Bronchial epithelial cell (primary cell): ENCODE data around the gene HOTAIR. TPM values are rescaled to one million over a fixed set of nuclear protein-coding genes. Genes with fewer than 3 reads are reported as not detected.

Source experiments
- DNase-seq: peaks from one replicate; pipeline ENCODE4 v3.0.0-alpha.2; 2010; ENCODE audit warnings: low read depth
- FAIRE-seq: peaks from 2 replicates; lab custom pipeline; 2011; peaks lifted over from hg19 to GRCh38; lab: Jason Lieb, UNC
- H3K27me3 ChIP-seq: 2 replicates; pipeline ENCODE4 v1.5.1; 2011; ENCODE audit warnings: low read length; ENCODE audit not compliant: control insufficient read depth, insufficient read depth
- H3K36me3 ChIP-seq: 2 replicates; pipeline ENCODE4 v1.5.1; 2011; ENCODE audit warnings: low read length; ENCODE audit not compliant: control insufficient read depth, insufficient read depth
- H3K4me3 ChIP-seq: 2 replicates; pipeline ENCODE4 v1.5.1; 2011; ENCODE audit warnings: mild to moderate bottlenecking, low read depth, low read length, control low read depth
- total RNA-seq: library from RNA; depleted of rRNA; stranded (reverse); fragments of >200 nt; gene quantifications from 2 replicates; pipeline ENCODE4 v1.2.1, GENCODE V29; 2014
- TF ChIP-seq, protein P1 (sequence below): IDR thresholded peaks from 2 replicates; pipeline ENCODE4 v1.5.1; 2011; ENCODE audit warnings: mild to moderate bottlenecking, moderate library complexity, low read length, control low read depth, inconsistent platforms; ENCODE audit not compliant: insufficient read depth, severe bottlenecking

HOTAIR gene
- total RNA-seq, 1 donor from 2014 or later: not detected

DNA sequence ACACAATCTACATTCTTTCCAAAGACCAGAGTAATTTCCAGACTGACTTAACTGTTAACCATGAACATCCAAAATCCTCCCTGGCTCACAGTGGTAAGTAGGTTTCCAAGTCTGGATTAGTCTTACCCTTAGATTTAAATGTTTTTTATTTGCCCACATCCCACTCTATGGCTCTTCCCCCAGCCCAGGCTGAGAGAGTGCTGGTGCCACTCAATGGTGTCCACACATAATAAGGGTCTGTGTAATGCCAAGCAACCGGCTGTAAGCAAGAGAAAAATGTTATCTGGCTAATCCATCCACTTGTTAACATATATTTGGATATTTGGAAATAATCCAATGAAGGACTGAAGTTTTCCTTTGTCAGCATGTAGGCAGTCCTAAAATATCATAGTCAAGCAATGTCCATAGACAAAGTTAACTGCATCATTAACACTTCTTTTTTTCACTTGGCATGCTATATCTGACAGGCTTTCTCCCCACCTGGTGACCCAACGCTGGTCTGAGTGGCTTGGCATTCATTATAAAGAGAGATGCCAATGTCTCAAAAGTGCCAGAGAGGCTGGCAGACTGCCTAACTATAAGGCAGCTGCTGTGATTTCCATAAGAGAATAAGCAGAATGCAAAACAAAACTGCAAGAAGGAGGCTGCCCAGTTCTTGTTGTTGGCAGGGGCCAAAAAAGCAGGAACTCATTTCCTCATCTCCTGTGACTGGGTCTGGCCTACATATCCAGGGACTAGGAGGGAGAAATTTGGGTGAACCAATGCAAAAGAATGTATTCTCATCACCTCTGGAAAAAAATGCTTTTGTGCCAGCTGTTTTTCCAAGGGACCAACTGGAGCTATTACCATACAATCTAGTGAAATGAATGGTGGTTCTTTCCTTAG lies 50.0 kb downstream of the HOTAIR start:
- no peaks in the 10 kb centered on the region for H3K36me3 ChIP-seq
- no peak for DNase-seq
- peaks cover 54% of the 10 kb centered on the region for H3K27me3 ChIP-seq
- no peak for FAIRE-seq
- TF ChIP-seq, protein P1, sequence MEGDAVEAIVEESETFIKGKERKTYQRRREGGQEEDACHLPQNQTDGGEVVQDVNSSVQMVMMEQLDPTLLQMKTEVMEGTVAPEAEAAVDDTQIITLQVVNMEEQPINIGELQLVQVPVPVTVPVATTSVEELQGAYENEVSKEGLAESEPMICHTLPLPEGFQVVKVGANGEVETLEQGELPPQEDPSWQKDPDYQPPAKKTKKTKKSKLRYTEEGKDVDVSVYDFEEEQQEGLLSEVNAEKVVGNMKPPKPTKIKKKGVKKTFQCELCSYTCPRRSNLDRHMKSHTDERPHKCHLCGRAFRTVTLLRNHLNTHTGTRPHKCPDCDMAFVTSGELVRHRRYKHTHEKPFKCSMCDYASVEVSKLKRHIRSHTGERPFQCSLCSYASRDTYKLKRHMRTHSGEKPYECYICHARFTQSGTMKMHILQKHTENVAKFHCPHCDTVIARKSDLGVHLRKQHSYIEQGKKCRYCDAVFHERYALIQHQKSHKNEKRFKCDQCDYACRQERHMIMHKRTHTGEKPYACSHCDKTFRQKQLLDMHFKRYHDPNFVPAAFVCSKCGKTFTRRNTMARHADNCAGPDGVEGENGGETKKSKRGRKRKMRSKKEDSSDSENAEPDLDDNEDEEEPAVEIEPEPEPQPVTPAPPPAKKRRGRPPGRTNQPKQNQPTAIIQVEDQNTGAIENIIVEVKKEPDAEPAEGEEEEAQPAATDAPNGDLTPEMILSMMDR: no peak
- H3K4me3 ChIP-seq: no peak overlapping the region

DNA sequence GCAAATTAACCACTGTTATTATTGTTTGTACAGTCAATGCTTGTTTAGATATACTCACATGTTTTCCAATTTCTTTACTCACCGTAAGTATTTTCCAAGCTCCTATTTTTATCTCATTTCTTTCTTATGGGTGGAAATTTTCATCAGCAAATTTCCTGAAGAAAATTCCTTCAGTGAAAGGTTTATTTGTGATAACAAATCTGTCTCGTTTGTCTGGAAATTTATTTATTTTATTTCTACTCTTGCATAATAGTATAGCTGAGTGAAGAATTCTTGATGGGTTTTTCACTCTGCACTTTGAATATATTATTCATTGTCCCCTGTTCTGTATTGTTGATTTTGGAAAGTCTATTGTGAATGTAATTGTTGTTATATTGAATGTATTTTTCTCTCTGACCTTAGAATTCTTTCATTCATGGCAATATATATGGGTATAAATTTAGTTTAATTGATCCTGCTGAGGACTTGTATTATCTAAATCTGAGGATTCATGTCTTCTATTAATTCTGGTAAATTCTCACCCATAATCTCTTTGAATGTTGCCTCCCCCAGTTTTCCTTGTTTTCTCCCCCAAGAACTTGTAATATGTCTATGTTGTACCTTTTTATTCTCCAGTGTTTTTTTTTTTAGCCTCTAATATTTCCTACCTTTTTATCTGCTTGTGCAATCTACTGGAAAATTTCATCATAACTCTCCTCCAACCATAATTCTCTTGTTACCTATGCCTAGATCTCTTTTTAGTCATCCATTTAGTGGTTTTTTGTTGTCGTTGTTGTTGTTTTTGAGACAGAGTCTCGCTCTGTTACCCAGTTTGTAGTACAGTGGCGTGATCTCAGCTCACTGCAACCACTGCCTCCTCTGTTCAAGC lies 57.7 kb downstream of the HOTAIR start:
- peaks cover 8% of the 10 kb centered on the region for H3K27me3 ChIP-seq
- no peaks in the 10 kb centered on the region for H3K36me3 ChIP-seq
- no peak overlapping the region for H3K4me3 ChIP-seq
- TF ChIP-seq, protein P1: no peak
- DNase-seq (no peak), FAIRE-seq (no peak)

Other genes with a start within 250 kb of the HOTAIR start
- 35.3 and 45.6 TPM in 2 replicates for gene CALCOCO1, start 247.5 kb downstream of the HOTAIR start, total RNA-seq
- not detected in 2 replicates for gene CISTR, start 223.0 kb downstream of the HOTAIR start, total RNA-seq
- not detected in 2 replicates for gene HOXC13, start 36.1 kb downstream of the HOTAIR start, total RNA-seq
- not detected in 2 replicates for gene HOXC12, start 20.1 kb downstream of the HOTAIR start, total RNA-seq
- gene HOXC11, start 1.8 kb downstream of the HOTAIR start, total RNA-seq: not detected in 2 replicates
- not detected in 2 replicates for gene HOXC10, start 10.2 kb upstream of the HOTAIR start, total RNA-seq
- gene HOXC9, start 25.2 kb upstream of the HOTAIR start, total RNA-seq: not detected in 2 replicates
- gene HOXC8, start 34.0 kb upstream of the HOTAIR start, total RNA-seq: not detected in 2 replicates
- not detected in 2 replicates for gene HOXC6, start 53.5 kb upstream of the HOTAIR start, total RNA-seq
- not detected in 2 replicates for gene HOXC5, start 58.1 kb upstream of the HOTAIR start, total RNA-seq
- not detected in 2 replicates for gene HOXC4, start 78.9 kb upstream of the HOTAIR start, total RNA-seq
- gene SMUG1, start 214.0 kb upstream of the HOTAIR start, total RNA-seq: 36.1 and 48.5 TPM in 2 replicates